Upper lobe of right lung (tissue), 1 donor: Measurements from ENCODE around the gene TRAF6. TPM values are rescaled to one million over a fixed set of nuclear protein-coding genes. Genes with fewer than 3 reads are reported as not detected.
A peak's percentile ranks its signal among the peaks of the same experiment; 100 is the strongest.
"Not testable (repeated sequence)": the region's sequence is repeated elsewhere in the genome, so short reads cannot be mapped to it uniquely, and the experiment has no call there.

ENCODE experiments used
- ATAC-seq: fragments of 200-7000 bp; cut with Tn5 transposase; one replicate; pipeline ENCODE4 v1.9.1; 2020; ENCODE audit warnings: mild to moderate bottlenecking, moderate library complexity
- DNase-seq: peaks from one replicate; pipeline ENCODE4 v3.0.0-alpha.2; 2020
- H3K27ac ChIP-seq: fragments of 200-600 bp; one replicate; pipeline ENCODE4 v1.8.0; 2022
- H3K27me3 ChIP-seq: fragments of 200-600 bp; one replicate; pipeline ENCODE4 v1.8.0; 2022; ENCODE audit warnings: mild to moderate bottlenecking
- H3K36me3 ChIP-seq: fragments of 200-600 bp; one replicate; pipeline ENCODE4 v1.8.0; 2022
- H3K4me1 ChIP-seq: fragments of 200-600 bp; one replicate; pipeline ENCODE4 v1.8.0; 2022
- H3K4me3 ChIP-seq: fragments of 200-600 bp; one replicate; pipeline ENCODE4 v1.8.0; 2022; ENCODE audit warnings: mild to moderate bottlenecking
- H3K9me3 ChIP-seq: fragments of 200-600 bp; one replicate; pipeline ENCODE4 v1.8.0; 2022
- intact Hi-C: fragments of 100-400 bp; cut with DNase I; formaldehyde crosslinking; loops from one replicate; pipeline ENCODE4 v1.11.0; 2022
- total RNA-seq: library from RNA; stranded (reverse); fragmentation: NEBNext Ultra II Directional; extraction: Animal tissue kit (Norgen Biotek cat#: 25700); gene quantifications from one replicate; pipeline ENCODE4 v1.2.1, GENCODE V29; 2021
- TF ChIP-seq, protein P1 (sequence below): fragments of 200-600 bp; IDR thresholded peaks from one replicate; pipeline ENCODE4 v1.8.0; 2022; ENCODE audit warnings: antibody characterized with exemption
- donor health status: DM: no; HTN: yes; CAD: no; lungs with severe emphysema.

TRAF6 gene
- total RNA-seq, 1 donor from 2014 or later = 13.5 TPM

GRCh38 chr11:36490026-36490806 is 19.9 kb downstream of the TRAF6 start:
- no peak for ATAC-seq
- Histone ChIP-seq H3K27ac (no peak overlapping the region), H3K4me1 (peaks cover 13% of the 10 kb centered on the region), H3K9me3 (no peaks in the 10 kb centered on the region), H3K27me3 (no peaks in the 10 kb centered on the region), H3K4me3 (no peak overlapping the region), H3K36me3 (peaks cover 83% of the 10 kb centered on the region)
- intact Hi-C loops = no loop called here
- TF ChIP-seq, protein P1, sequence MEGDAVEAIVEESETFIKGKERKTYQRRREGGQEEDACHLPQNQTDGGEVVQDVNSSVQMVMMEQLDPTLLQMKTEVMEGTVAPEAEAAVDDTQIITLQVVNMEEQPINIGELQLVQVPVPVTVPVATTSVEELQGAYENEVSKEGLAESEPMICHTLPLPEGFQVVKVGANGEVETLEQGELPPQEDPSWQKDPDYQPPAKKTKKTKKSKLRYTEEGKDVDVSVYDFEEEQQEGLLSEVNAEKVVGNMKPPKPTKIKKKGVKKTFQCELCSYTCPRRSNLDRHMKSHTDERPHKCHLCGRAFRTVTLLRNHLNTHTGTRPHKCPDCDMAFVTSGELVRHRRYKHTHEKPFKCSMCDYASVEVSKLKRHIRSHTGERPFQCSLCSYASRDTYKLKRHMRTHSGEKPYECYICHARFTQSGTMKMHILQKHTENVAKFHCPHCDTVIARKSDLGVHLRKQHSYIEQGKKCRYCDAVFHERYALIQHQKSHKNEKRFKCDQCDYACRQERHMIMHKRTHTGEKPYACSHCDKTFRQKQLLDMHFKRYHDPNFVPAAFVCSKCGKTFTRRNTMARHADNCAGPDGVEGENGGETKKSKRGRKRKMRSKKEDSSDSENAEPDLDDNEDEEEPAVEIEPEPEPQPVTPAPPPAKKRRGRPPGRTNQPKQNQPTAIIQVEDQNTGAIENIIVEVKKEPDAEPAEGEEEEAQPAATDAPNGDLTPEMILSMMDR = no peak
- no peak for DNase-seq

- peaks cover 13% of the 10 kb centered on the region for H3K4me1 ChIP-seq
- intact Hi-C loops = no loop called here
- no peak for ATAC-seq
- no peak overlapping the region for H3K4me3 ChIP-seq
- TF ChIP-seq, protein P1 = no peak
- no peaks in the 10 kb centered on the region for H3K27me3 ChIP-seq
- H3K27ac ChIP-seq = peak overlapping the region; percentile 11
- H3K36me3 ChIP-seq = peaks cover 69% of the 10 kb centered on the region
- DNase-seq = no peak
- no peaks in the 10 kb centered on the region for H3K9me3 ChIP-seq
Measured at GRCh38 chr11:36488096-36488495, 22.0 kb downstream of the TRAF6 start.

DNA sequence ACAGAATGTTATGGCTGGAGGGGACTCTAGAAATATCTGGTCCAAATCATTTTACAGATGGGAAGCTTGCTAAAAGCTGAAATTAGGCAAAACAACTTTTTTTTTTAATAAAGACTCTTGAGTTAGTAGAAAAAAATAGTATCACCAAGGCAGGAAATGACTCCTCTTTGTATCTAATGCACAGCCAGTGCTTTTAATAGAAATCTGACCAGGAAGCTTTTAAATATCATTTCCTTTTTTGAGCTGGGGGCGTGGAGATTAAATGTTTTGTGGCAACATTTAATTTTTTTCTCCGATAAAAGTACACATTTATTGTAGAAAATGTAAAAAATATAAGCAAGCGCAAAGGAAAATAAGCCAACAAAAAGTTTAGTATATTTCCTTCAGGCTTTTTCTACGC is 22.5 kb downstream of the TRAF6 start:
- H3K36me3 ChIP-seq = peaks cover 64% of the 10 kb centered on the region
- intact Hi-C loops = no loop called here
- ATAC-seq (no peak), DNase-seq (no peak)
- TF ChIP-seq, protein P1 = no peak
- peaks cover 13% of the 10 kb centered on the region for H3K4me1 ChIP-seq
- no peaks in the 10 kb centered on the region for H3K27me3 ChIP-seq
- H3K27ac ChIP-seq = no peak overlapping the region
- H3K9me3 ChIP-seq = no peaks in the 10 kb centered on the region
- H3K4me3 ChIP-seq = no peak overlapping the region

GRCh38 chr11:36485298-36486002 is 24.6 kb downstream of the TRAF6 start:
- TF ChIP-seq, protein P1 = no peak
- Histone ChIP-seq H3K4me3 (no peak overlapping the region), H3K27ac (no peak overlapping the region), H3K36me3 (peaks cover 47% of the 10 kb centered on the region), H3K4me1 (peaks cover 13% of the 10 kb centered on the region), H3K9me3 (no peaks in the 10 kb centered on the region), H3K27me3 (no peaks in the 10 kb centered on the region)
- intact Hi-C loops = no loop called here
- peak; percentile 49 for ATAC-seq
- DNase-seq = no peak

- H3K27ac ChIP-seq, H3K4me1 ChIP-seq, DNase-seq, H3K4me3 ChIP-seq, H3K9me3 ChIP-seq, intact Hi-C loops, ATAC-seq, H3K27me3 ChIP-seq: not testable (repeated sequence)
- peaks cover 23% of the 10 kb centered on the region for H3K36me3 ChIP-seq
Measured at GRCh38 chr11:36483042-36483441, 27.0 kb downstream of the TRAF6 start.

DNA sequence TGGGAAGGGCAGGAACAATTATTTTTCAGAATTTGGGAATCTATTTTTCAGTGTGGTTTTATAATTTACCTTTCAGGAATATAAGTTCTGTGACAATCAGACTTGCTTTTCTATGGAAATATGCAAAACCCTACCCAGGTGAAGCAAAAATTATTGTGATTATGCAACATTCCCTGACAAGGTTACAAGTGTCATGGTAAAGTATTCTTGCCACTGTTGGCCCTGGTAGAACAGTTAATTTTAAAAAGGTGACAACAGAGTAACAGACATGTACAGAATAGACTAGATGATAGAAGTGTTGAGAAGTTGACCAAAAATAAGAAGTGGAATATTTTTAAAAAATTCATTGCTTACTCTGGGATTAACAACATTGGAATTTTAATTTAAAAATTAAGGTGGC is 29.2 kb downstream of the TRAF6 start:
- no peaks in the 10 kb centered on the region for H3K4me1 ChIP-seq
- intact Hi-C loops = no loop called here
- no peaks in the 10 kb centered on the region for H3K27me3 ChIP-seq
- H3K27ac ChIP-seq = no peak overlapping the region
- H3K36me3 ChIP-seq = peaks cover 14% of the 10 kb centered on the region
- ATAC-seq = no peak
- no peak for DNase-seq
- TF ChIP-seq, protein P1 = no peak
- H3K9me3 ChIP-seq = no peaks in the 10 kb centered on the region
- H3K4me3 ChIP-seq = no peak overlapping the region
